IPS DF 6.9 (cell line): ENCODE results near the gene L3MBTL1.

Experiments used
- DNase-seq: peaks from one replicate; pipeline ENCODE4 v3.0.0-alpha.2; 2013; ENCODE audit warnings: low read depth, low spot score
- H3K27ac ChIP-seq: one replicate; pipeline ENCODE4 v1.5.1; 2013; ENCODE audit warnings: low read length, control low read depth
- H3K27me3 ChIP-seq: 2 replicates; pipeline ENCODE4 v1.6.1; 2013; ENCODE audit warnings: mild to moderate bottlenecking, low read length; ENCODE audit not compliant: control insufficient read depth, insufficient read depth
- H3K36me3 ChIP-seq: 2 replicates; pipeline ENCODE4 v1.6.1; 2013; ENCODE audit warnings: low read length; ENCODE audit not compliant: control insufficient read depth, insufficient read depth
- H3K4me1 ChIP-seq: 2 replicates; pipeline ENCODE4 v1.6.1; 2013; ENCODE audit warnings: low read length; ENCODE audit not compliant: control insufficient read depth, insufficient read depth
- H3K4me3 ChIP-seq: 2 replicates; pipeline ENCODE4 v1.5.1; 2013; ENCODE audit warnings: mild to moderate bottlenecking, low read length
- H3K9me3 ChIP-seq: 2 replicates; pipeline ENCODE4 v1.6.1; 2013; ENCODE audit warnings: low read length, inconsistent platforms; ENCODE audit not compliant: control insufficient read depth, insufficient read depth
- WGBS: extraction: QIAGEN DNeasy Blood & Tissue Kit; methylation state at CpG from one replicate; pipeline ENCODE4 v1.1.7; 2013; ENCODE audit warnings: mixed read lengths, missing lambda C conversion rate; ENCODE audit not compliant: insufficient read length, insufficient coverage; 5-methylcytosine and 5-hydroxymethylcytosine counted together

Gene L3MBTL1

GRCh38 chr20:43570496-43570895 lies 63.0 kb downstream of the L3MBTL1 start:
- DNase-seq, result no peak
- no peaks in the 10 kb centered on the region for H3K27me3 ChIP-seq
- H3K4me3 ChIP-seq, result no peak overlapping the region
- no CpG with 5 or more reads among the region's 10 CpGs for WGBS
- no peak overlapping the region for H3K27ac ChIP-seq
- H3K36me3 ChIP-seq, result no peaks in the 10 kb centered on the region
- H3K9me3 ChIP-seq, result no peaks in the 10 kb centered on the region
- no peaks in the 10 kb centered on the region for H3K4me1 ChIP-seq

- Histone ChIP-seq H3K36me3 (no peaks in the 10 kb centered on the region), H3K4me1 (no peaks in the 10 kb centered on the region), H3K9me3 (no peaks in the 10 kb centered on the region), H3K27ac (no peak overlapping the region), H3K27me3 (no peaks in the 10 kb centered on the region), H3K4me3 (no peak overlapping the region)
- WGBS, result no CpG with 5 or more reads among the region's 3 CpGs
- DNase-seq, result no peak
Measured at GRCh38 chr20:43571310-43571709, 63.8 kb downstream of the L3MBTL1 start.

DNA sequence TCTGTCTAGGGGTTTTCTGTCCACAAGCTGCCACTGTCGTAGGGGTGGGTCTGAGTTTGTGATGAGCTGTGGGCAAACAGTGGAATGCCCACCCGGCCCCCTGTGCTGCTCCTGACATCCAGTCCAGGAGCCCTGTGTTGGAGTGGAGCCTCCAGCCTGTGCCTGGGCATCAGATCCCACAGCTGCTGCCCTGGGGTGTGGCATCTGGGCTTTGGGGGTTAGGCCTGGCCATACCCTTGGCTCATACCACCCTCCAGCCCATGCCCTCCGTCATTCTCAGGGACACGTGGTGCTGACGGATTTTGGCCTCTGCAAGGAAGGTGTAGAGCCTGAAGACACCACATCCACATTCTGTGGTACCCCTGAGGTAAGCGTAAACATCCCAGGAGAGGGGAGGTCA lies 64.3 kb downstream of the L3MBTL1 start:
- no CpG with 5 or more reads among the region's 6 CpGs for WGBS

DNA sequence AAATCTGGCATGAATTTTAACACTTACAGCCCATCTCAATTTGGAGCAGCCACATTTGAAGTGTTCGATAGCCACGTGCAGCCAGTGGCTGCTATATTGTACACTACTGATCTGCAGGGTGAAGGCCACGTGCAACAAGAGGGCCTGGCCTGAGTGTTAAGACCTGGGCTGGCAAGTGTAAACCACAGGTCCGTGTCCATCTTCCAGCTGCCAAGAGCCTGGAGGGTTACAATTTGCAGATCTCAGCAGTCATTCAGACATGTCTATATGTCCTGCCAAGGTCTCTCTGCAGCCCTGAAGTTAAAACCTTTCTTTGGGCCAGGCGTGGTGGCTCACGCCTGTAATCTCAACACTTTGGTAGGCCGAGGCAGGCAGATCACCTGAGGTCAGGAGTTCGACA lies 65.4 kb downstream of the L3MBTL1 start:
- WGBS, result no CpG with 5 or more reads among the region's 8 CpGs
- no peak for DNase-seq
- Histone ChIP-seq H3K4me3 (no peak overlapping the region), H3K27ac (no peak overlapping the region), H3K9me3 (no peaks in the 10 kb centered on the region), H3K36me3 (no peaks in the 10 kb centered on the region), H3K27me3 (no peaks in the 10 kb centered on the region), H3K4me1 (no peaks in the 10 kb centered on the region)

More for the DNA sequence above, 64.3 kb downstream of the L3MBTL1 start:
- Histone ChIP-seq H3K4me3 (no peak overlapping the region), H3K4me1 (no peaks in the 10 kb centered on the region), H3K36me3 (no peaks in the 10 kb centered on the region), H3K9me3 (no peaks in the 10 kb centered on the region), H3K27ac (no peak overlapping the region), H3K27me3 (no peaks in the 10 kb centered on the region)
- no peak for DNase-seq

- Histone ChIP-seq H3K4me1 (no peaks in the 10 kb centered on the region), H3K27ac (no peak overlapping the region), H3K4me3 (no peak overlapping the region), H3K9me3 (no peaks in the 10 kb centered on the region), H3K36me3 (no peaks in the 10 kb centered on the region), H3K27me3 (no peaks in the 10 kb centered on the region)
- DNase-seq, result no peak
- no CpG with 5 or more reads among the region's 10 CpGs for WGBS
Measured at GRCh38 chr20:43576108-43576507, 68.6 kb downstream of the L3MBTL1 start.

GRCh38 chr20:43579861-43580793 lies 72.6 kb downstream of the L3MBTL1 start:
- no peaks in the 10 kb centered on the region for H3K9me3 ChIP-seq
- DNase-seq, result no peak
- H3K27me3 ChIP-seq, result no peaks in the 10 kb centered on the region
- H3K27ac ChIP-seq, result no peak overlapping the region
- no CpG with 5 or more reads among the region's 7 CpGs for WGBS
- no peak overlapping the region for H3K4me3 ChIP-seq
- no peaks in the 10 kb centered on the region for H3K36me3 ChIP-seq
- H3K4me1 ChIP-seq, result no peaks in the 10 kb centered on the region

DNA sequence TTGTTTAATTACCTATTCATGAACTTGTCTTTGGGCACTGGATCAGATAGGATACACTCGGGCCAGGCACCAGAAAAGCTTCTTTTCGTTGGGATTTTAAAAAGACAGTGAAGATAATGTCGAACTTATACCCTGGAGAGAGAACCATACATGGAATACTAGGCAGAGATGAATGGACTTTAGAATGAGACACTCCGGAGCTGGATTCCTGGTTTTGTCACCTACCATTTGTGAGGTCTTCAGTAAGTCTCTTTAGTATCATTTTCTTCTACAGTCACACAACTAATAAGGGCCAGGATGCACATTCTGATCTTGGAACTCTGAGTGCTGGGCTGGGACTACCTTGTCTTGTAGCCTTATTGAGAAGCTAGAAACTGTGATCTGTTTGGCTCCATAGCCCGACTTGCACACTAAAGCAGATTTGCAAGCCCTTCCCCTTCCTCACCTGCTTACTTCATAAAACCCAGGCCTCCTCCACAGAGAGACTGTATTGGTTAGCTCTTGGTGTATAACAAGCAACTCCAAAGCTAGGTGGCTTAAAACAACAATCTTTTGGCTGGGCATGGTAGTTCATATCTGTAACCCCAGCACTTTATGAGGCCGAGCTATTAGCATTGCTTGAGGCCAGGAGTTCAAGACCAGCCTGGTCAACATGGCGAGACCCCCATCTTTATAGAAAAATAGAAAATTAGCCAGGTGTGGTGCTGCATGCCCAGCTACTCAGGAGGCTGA lies 75.8 kb downstream of the L3MBTL1 start:
- no CpG with 5 or more reads among the region's 7 CpGs for WGBS
- H3K27ac ChIP-seq, result no peak overlapping the region

GRCh38 chr20:43583982-43584432 lies 76.5 kb downstream of the L3MBTL1 start:
- DNase-seq, result no peak
- Histone ChIP-seq H3K4me3 (no peak overlapping the region), H3K27ac (no peak overlapping the region), H3K27me3 (no peaks in the 10 kb centered on the region), H3K9me3 (no peaks in the 10 kb centered on the region), H3K36me3 (no peaks in the 10 kb centered on the region), H3K4me1 (no peaks in the 10 kb centered on the region)
- WGBS, result no CpG with 5 or more reads among the region's 2 CpGs

More for the DNA sequence above, 75.8 kb downstream of the L3MBTL1 start:
- no peak overlapping the region for H3K4me3 ChIP-seq
- no peaks in the 10 kb centered on the region for H3K27me3 ChIP-seq
- no peaks in the 10 kb centered on the region for H3K4me1 ChIP-seq
- H3K9me3 ChIP-seq, result no peaks in the 10 kb centered on the region
- no peak for DNase-seq
- no peaks in the 10 kb centered on the region for H3K36me3 ChIP-seq

- H3K36me3 ChIP-seq, result no peaks in the 10 kb centered on the region
- no peaks in the 10 kb centered on the region for H3K9me3 ChIP-seq
- no peaks in the 10 kb centered on the region for H3K4me1 ChIP-seq
- H3K4me3 ChIP-seq, result no peak overlapping the region
- H3K27ac ChIP-seq, result no peak overlapping the region
- no peak for DNase-seq
- H3K27me3 ChIP-seq, result no peaks in the 10 kb centered on the region
- no CpG with 5 or more reads among the region's 7 CpGs for WGBS
Measured at GRCh38 chr20:43584448-43585136, 77.1 kb downstream of the L3MBTL1 start.

GRCh38 chr20:43586641-43587040 lies 79.1 kb downstream of the L3MBTL1 start:
- Histone ChIP-seq H3K36me3 (no peaks in the 10 kb centered on the region), H3K27me3 (no peaks in the 10 kb centered on the region), H3K27ac (no peak overlapping the region), H3K9me3 (no peaks in the 10 kb centered on the region), H3K4me3 (no peak overlapping the region), H3K4me1 (no peaks in the 10 kb centered on the region; the same call in 1 of the 2 replicates)
- WGBS, result no CpG with 5 or more reads among the region's 8 CpGs
- no peak for DNase-seq
